HG03066 (cell line): ENCODE measurements around the gene HINT1.
"Not testable (repeated sequence)": the region's sequence is repeated elsewhere in the genome, so short reads cannot be mapped to it uniquely, and the experiment has no call there.

Experiments
- ATAC-seq: cut with Tn5 transposase; IDR thresholded peaks from one replicate; pipeline ENCODE4 v1.9.1; 2021; ENCODE audit warnings: low read depth; ENCODE audit not compliant: unreplicated experiment

Gene HINT1

DNA sequence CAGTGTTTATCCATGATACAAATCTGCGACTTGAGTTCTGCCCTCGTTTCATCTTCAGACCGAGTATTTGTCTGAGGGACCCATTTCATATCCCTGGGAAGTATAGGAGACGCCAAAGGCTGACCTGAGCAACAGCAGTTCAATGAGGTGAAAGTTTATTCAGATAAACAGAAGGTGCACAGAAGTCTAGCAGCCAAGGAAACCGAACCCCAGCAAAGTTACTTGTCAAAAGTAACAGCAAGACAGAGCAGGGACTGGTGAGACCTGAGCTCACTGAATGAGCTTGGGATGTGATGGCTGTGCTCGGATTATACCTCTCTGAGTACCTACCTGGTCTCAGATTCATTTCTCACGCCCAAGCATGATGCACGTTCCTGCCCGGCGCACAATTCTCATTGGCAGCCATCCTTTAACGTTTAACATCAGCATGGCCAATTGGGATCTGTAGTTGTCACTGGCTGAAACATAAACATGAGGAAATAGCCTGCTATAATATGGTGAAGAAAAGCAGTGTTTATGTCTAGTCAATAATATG lies 6.3 kb upstream of the HINT1 start:
- ATAC-seq = no peak

DNA sequence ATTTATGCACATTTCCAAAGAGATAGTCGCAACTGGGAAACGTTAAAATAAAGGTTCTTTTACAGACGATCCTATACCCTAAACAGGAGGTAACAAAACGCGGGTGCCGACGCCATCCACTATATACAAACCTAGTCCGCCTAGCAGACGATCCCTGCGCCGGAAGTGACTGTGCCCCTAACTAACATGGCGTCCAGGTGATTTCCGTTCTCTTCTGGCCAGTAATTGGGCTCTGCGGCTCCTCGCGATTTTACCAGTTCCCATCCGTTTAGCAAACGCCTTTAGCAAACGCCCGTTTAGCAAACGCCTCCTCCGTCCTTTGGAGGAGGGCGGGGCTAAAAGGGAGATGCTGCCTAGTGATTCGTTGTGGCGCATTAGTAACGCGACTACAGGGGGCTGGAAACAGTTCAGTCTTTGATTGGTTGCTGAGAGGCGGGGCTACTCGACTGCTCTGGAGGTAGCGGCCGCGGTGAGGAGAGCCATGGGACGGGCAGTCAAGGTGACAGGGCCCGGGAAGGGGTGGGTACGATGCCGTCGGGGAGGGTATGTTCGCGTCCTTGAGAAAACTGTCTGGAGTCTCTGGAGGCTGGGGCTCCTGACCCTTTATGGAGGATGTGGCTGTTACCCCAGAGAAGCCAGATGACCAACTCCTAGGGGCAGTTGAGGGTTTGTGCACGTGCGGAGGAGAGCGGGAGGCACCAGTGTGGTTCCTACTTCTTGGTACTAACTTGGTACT lies 5.7 kb upstream of the HINT1 start, which contains the start of gene LYRM7:
Gene LYRM7 (plus strand): TSS at position 405 of the 736 bp plus-strand sequence. CDS start 77 bp downstream, at position 482.
- ATAC-seq = peak; percentile 98

DNA sequence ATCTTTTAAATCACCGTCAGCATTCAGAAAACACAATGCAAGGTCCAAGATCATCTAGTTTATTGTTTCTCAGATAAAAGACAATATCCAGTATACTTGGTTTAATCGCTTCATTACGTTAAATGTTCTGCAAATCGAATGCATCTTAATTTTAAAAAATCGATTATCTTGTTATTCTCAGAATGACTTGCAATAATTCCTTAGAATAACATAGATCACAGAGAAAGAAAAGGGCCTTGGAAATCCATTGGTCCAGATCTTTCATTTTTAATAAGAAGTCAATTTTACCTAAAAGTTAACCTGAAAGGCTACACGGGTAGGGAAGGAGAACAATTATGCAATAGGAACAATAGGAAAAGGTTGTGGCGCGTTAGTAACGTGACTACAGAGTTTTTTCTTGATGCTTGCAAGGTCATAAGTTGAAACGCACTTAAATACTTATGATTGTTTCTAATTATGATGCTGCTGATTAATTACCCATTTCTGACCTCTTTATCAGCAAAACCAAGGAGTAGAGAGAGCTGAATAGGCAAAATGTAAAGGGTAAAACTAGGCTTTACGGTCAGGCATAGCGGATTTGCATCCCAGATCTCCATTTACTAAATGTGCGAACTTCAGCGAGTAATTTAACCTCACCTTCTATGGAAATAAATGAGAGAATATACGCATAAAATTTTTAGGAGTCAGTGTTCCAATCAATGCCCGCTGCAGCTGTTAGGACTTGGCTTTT lies 4.9 kb upstream of the HINT1 start:
- no peak for ATAC-seq

DNA sequence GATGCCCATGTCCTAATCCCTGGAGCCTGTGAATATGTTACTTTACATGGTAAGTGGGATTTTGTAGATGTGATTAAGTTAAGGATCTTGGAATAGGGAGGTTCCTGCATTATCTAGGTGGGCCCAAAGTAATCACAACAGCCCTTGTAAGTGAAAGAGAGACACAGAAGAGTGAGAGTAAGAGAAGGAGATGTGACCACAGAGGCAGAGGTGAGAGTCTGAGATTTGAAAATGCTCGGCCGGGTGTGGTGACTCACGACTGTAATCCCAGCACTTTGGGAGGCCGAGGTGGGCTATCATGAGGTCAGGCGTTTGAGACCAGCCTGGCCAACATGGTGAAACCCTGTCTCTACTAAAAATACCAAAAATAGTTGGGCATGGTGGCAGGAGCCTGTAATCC lies 2.6 kb upstream of the HINT1 start:
- ATAC-seq = no peak

DNA sequence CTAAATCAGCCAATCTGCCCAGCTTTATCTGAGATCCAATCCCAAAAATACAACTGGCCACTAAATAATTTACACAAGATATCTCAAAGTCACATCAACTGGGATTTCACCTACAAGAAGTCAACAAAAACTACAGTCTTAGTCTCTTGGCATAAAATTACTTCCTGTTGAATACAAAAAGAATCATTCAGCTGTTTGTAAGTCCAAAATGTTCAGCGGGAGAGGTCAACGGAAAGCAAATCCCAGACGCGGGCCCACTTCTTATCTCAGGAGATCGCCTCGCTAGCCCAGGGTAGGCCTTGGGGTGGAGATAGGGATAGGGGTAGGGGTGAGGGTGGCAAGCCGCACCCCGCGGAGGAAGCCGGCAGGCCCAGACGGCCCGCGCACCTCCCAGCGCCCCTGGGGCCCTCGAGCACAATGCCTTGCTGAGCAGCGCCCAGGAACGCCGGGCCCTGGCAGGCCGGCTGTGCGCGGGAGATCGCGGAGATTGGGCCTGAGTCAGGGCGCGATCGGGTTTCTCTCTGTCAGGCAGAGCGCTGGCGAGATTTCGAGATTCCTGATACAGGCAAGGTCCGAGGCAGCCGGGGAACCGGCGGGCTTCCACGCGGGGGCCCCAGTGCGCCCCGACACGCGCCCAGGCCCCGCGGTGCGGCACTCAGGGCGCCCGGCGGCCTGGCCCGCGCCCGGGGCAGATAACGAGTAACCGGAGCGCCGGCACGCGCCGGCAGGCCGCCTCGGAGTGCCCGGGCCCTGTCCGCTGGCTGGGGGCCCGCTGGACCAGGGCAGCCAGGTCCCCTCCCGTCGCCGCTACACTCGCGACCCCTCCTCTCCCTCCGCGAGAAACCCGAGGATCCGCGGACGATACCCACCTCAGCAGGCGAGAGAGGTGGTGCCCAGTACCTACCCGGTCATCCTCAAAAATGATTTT lies 601 bp downstream of the HINT1 start:
- ATAC-seq = peak; percentile 69

DNA sequence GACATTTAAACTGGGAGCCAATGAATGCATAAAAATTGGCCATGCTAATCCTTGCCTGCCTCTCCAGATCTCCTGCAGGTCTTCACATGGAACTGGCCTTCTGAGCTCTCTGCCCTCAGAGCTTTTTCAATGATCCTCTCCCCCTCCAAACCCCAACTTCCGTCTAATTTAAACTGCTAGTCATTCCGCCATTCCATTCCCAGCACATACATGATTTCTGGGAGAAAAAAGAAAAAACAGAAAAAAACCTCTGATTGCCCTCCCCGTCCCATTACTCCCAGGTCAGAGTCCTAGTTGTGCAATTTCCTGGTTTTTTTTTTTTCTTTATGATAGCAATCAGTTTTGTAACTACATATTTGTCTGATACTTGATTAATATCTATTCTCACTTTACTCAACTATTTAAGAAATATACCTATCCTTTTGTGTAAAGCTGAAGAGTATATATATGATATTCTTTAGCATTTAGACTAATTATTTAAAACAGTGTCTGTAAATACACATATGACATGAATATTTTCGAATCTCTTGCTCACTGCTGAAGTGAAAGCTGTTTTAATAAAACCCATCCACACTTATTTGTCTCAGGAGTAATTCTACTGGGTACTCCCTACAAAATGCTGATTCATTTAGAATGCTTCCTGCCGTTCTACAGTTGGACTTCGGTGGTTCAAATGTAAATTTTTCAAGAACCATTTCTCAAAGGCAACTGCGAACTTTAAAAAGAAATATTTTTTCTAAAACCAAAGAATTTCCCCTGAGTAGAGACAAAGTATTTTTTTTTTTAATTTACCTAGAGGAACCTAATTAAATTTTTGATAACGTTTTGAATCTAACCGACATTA lies 1.6 kb downstream of the HINT1 start:
- no peak for ATAC-seq

DNA sequence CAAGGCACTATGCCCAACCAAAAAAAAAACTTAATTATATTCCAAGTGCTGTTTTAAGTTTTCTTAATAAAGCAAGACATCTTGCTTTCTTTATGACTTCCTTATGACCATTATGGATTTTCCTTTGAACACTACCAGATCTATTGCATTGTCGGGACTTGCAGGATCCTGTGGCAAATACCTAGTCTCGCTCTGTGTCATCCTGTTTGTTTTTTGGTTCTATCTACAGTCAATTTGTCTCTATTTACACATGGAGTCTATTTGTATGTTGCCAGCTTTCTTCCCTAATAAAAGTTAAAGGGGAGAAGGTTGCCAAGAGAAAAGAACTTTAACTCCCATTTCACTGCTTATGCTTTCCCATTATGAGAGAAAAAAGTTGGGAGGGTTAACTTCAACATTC lies 4.9 kb downstream of the HINT1 start:
- no peak for ATAC-seq

DNA sequence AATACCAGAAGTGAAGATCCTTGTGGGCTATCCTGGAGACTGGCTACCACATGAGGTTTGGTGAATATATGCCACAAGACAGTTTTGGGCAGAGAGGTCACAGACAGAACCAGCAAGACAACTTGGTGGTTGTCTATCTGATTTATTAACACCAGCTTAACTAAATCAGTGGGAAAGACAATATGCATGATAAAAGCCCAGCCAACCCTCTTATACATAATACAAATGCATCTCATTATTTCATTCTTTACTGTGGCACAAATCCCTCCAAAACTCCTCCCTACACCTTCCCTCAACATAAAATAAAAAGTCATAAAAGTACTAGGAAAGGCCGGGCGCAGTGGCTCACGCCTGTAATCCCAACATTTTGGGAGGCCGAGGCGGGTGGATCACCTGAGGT lies 8.1 kb downstream of the HINT1 start:
- ATAC-seq = no peak

DNA sequence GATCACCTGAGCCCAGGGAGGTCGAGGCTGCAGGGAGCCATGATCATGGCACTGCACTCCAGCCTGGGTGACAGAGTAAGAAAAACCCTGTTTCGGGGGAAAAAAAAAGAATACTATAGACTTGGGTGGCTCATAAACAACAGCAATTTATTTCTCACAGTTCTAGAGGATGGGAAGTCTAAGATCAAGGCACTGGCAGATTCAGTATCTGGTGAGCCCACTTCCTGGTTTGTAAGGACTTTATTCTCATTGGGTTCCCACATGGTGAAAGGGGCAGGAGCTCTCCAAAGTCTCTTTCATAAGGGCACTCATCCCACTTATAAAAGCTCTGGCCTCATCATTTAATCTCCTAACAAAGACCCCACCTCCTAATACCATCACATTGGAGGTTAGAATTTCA lies 8.7 kb downstream of the HINT1 start:
- no peak for ATAC-seq

DNA sequence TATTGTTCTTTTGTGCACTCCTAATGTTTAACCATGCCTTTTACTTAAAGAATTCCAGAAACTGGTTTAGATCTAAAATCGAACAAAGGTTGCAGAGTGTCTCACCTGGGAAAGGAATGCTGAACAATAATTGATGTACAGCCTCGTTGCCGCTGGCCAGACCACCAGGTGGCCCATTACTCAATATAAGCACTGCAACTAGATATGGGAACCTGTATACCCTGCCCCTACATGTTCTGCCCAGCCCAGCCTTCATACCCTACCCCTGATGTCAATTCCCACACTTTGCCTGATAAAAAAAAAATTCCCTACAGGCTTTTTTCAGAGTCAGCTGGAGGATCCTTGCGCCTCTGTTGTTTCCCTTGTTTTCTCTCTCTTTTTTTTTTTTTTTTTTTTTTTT lies 13.8 kb downstream of the HINT1 start:
- ATAC-seq = no peak

DNA sequence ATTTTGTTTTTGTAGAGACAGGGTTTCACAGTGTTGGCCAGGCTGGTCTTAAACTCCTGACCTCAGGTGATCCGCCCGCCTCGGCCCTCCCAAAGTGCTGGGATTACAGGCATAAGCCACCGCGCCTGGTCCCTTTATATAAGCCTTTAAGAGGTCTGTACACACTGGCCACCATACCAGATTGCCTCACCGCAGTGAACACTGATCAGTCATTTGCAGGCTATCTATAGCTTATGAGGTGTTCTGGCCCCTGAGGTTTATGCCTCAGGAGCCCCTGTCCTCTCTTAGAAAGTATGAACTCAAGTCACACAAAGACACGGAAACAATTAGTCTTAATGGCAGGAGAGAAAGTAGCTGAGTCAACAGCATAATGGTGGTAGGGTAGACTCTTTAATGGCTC lies 14.6 kb downstream of the HINT1 start:
- ATAC-seq = no peak

DNA sequence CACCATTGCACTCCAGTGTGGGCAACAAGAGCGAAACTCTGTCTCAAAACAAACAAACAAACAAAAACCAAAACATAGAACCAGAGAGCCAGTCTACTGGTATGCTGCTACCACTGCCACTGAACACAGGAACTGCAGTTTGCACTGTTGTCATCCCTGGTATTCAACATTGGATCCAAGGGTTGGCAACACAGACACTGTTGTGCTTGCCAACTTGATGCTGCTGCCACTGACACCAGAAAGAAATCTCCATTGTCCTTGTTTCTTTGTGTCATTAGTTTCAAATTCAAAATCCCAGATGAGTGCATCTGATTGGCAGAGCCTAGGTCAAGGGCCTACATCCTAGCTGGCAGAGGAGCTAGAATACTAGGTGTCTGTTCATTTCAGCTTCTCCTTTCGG lies 16.2 kb downstream of the HINT1 start:
- ATAC-seq = no peak

DNA sequence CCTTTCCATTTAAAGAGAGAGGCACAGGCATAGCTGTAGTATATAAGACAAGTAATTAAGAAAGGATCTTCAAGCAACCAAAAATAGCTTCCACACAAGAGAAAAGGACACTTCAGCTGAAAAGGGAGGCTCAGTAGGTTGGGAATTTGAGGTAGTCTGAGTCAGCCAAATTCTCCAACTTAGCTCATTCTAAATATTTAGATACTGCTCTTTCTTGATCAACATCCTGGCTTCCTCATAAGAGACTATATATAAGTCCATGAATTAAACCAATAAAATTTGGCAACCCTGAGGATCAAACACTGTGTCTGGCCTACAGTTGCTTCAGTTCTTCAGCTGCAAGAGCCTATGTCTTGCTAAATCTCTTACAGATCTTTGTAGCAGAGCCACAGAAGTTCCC lies 17.8 kb downstream of the HINT1 start:
- no peak for ATAC-seq

DNA sequence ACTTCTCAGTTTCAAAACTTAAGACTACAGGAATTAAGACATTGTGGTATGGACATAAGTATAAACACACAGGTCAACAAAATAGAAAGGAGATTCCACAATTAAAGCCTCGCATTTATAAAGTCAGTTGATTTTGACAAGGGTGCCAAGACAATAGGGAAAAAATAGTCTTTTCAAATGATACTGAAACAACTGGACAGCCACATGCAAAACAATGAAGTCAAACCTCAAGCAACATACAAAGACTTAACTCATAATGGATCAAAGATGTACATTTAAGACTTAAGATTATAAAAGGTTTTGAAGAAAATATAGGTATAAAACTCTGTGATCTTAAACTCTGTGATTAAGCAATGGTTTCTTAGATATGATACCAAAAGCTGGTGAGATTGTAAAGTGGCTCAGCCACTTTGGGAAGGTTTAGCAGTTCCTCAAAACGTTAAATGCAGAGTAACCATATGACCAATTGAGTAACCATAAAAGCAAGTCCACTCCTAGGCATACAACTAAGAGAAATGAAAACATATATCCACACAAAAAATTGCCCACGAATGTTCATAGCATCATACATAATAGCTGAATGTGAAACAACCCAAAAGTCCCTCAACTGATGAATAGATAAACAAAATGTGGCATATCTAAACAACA lies 22.0 kb downstream of the HINT1 start:
- ATAC-seq = no peak

DNA sequence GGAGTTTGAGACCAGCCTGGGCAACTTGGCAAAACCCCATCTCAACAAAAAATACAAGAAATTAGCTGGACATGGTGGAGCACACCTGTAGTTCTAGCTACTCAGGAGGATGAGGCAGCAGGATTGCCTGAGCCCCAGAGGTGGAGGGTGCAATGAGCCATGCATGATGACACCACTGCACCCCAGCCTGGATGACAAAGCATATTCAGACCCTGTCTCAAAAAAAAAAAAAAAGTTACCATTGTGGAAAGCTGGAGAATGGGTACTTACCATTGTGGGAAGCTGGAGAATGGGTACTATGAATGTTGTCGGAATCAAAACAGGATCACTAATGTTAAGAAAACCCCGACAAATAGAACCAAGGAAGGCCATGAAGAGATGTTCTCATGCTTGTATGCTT lies 25.7 kb downstream of the HINT1 start:
- no peak for ATAC-seq

DNA sequence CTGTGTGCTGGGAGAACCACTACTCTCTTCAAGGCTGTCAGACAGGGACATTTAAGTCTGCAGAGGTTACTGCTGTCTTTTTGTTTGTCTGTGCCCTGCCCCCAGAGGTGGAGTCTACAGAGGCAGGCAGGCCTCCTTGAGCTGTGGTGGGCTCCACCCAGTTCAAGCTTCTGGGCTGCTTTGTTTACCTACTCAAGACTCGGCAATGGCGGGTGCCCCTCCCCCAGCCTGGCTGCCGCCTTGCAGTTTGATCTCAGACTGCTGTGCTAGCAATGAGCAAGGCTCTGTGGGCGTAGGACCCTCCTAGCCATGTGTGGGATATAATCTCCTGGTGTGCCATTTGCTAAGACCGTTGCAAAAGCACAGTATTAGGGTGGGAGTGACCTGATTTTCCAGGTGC lies 26.6 kb downstream of the HINT1 start:
- not testable (repeated sequence) for ATAC-seq

DNA sequence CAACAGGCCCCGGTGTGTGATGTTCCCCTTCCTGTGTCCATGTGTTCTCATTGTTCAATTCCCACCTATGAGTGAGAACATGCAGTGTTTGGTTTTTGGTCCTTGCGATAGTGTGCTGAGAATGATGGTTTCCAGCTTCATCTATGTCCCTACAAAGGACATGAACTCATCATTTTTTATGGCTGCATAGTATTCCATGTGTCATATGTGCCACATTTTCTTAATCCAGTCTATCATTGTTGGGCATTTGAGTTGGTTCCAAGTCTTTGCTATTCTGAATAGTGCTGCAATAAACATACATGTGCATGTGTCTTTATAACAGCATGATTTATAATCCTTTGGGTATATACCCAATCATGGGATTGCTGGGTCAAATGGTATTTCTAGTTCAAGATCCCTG lies 32.0 kb downstream of the HINT1 start:
- ATAC-seq = not testable (repeated sequence)

DNA sequence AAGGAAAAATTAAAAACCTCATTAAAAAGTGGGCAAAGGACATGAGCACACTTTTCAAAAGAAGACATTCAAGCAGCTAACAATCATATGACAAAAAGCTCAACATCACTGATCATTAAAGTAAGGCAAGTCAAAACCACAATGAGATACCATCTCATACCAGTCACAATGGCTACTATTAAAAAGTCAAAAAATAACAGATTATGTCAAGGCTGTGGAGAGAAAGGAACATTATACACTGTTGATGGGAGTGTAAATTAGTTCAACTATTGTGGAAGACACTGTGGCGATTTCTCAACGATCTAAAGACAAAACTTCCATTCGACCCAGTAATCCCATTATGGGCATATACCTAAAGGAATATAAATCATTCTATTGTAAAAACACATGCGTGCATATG lies 35.8 kb downstream of the HINT1 start:
- no peak for ATAC-seq

DNA sequence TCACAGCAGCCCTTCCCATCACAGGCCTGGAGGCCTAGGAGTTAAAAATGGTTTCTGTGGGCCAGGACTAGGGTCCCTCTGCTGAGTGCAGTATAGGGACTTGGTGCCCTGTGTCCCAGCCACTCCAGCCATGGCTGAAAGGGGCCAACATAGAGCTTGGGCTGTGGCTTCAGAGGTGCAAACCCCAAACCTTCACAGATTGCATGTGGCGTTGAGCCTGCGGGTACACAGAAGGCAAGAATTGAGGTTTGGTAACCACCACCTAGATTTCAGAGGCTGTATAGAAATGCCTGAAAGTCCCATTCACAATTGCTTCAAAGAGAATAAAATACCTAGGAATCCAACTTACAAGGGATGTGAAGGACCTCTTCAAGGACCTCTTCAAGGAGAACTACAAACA lies 37.8 kb downstream of the HINT1 start:
- ATAC-seq = not testable (repeated sequence)
